Measurements from ENCODE around the gene ARHGAP10. TPM values are rescaled to one million over a fixed set of nuclear protein-coding genes. Genes with fewer than 3 reads are reported as not detected.

Gene ARHGAP10
- total and polyA plus RNA-seq, 10 of the 15 experiments (the other 5 are each of a cell fraction or from before 2014, with no cell fraction given) = 1.3 to 25.8 (median 17.2) TPM

DNA sequence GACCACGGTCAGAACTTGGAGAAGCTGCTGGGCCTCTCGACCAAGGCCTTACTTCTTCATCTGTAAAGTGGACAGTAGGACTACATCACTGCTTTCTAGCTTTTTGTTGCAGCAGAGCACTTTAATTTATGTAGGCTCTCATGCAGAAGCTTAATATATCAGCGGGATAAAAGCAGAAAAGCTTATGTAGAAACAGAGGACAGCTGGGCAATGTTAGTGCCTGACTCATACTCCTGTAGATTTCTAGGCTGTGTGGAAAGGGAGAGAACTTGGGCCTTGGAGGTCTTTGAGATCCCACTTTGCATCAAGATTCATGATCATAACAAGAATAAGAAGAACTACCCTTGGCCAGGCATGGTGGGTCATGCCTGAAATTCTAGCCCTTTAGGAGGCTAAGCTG is 91.2 kb downstream of the ARHGAP10 start:
- no peak for FAIRE-seq
- Histone ChIP-seq H3K9me3 (replicated peaks; ENCODE audit: control insufficient read depth, insufficient read depth, low read length) (no peaks in the 10 kb centered on the region), H3K4me3 (no peak overlapping the region), H2AFZ (ENCODE audit: control insufficient read depth, low read depth, low read length) (no peak overlapping the region), H3K79me2 (ENCODE audit: control insufficient read depth, insufficient read depth, low read length) (peaks cover 17% of the 10 kb centered on the region), H3K27me3 (replicated peaks in 1 of 2; ENCODE audit: control insufficient read depth in 2 of 2, insufficient read depth in 2 of 2, low read length in 1 of 2) (no peaks in the 10 kb centered on the region), H3K4me2 (ENCODE audit: control insufficient read depth, insufficient read depth) (no peak overlapping the region), H3K9ac (ENCODE audit: control insufficient read depth, insufficient read depth, low read length) (no peak overlapping the region), H3K27ac (ENCODE audit: control insufficient read depth, insufficient read depth) (no peak overlapping the region), H3K4me1 (ENCODE audit: control insufficient read depth, insufficient read depth, low read length) (peaks cover 9% of the 10 kb centered on the region), H4K20me1 (ENCODE audit: control insufficient read depth, insufficient read depth) (no peaks in the 10 kb centered on the region), H3K36me3 (ENCODE audit: control insufficient read depth in 2 of 2, insufficient read depth in 2 of 2, low read length in 1 of 2) (peaks cover 2 to 6% of the 10 kb centered on the region in 2 experiments)
- ChIA-PET CTCF (interaction anchor here (1.1 to 4.3 kb wide), 4 partner anchors 10 to 43 kb away, joined by 3 to 21 read pairs (median 12); no protein-coding TSS in a partner anchor), RAD21 (ENCODE audit: unreplicated experiment) (interaction anchor here (1.1 to 1.5 kb wide), 3 partner anchors 13 to 37 kb away, joined by 4 to 6 read pairs (median 4); no protein-coding TSS in a partner anchor), SMC1A (ENCODE audit: uncharacterized antibody, unreplicated experiment) (interaction anchor here (0.6 to 5.6 kb wide), 14 partner anchors 9 to 115 kb away, joined by 3 to 29 read pairs (median 4); no protein-coding TSS in a partner anchor), POLR2A (interaction anchor here (1.4 to 2.6 kb wide), 3 partner anchors 14 to 34 kb away, joined by 3 to 9 read pairs (median 6); no protein-coding TSS in a partner anchor)
- WGBS (ENCODE audit: insufficient coverage, insufficient replicate concordance, low lambda C conversion rate, missing lambda C conversion rate) = 76% methylated on average over 3 of the region's 3 CpGs
- BruUV-seq (replicated peaks) = no TSS peak
- in situ Hi-C loops (cut with MboI) = no loop called here
- intact Hi-C loops (cut with micrococcal nuclease; ENCODE audit: unreplicated experiment) = no loop called here
- no peak for DNase-seq (ENCODE audit: low read depth, low spot score)
- TF ChIP-seq ZBTB4 (CRISPR knock-in tag; IDR thresholded peaks at IDR 0.05) (no peak), USF2 (IDR thresholded peaks at IDR 0.05; ENCODE audit: borderline replicate concordance, low read depth, low read length) (no peak)
- ATAC-seq = no peak

Measured in GM12878 (cell line).